Testis (tissue), 2 donors: Measurements from ENCODE around the gene ANKLE1.

Source experiments
- CTCF ChIP-seq, 3 experiments: fragments of 450-650 bp in 2 of 3; fragments of 200-600 bp in 1 of 3; sonication (generic) in 1 of 3; IDR thresholded peaks; one replicate each; pipeline ENCODE4 v1.5.1; 2016 to 2019; ENCODE audit warnings: antibody characterized with exemption in 3 of 3, mild to moderate bottlenecking in 2 of 3, moderate library complexity in 1 of 3
- POLR2A ChIP-seq: fragments of 450-650 bp; IDR thresholded peaks from one replicate; pipeline ENCODE4 v1.6.1; 2017; ENCODE audit warnings: antibody characterized with exemption, mild to moderate bottlenecking, moderate library complexity

- TF ChIP-seq POLR2A (no peak), CTCF (IDR thresholded peaks at IDR 0.05) (no peak)
These were observed 19.1 kb upstream of the ANKLE1 start for GRCh38 chr19:17262557-17262956.
